HepG2 (cell line): Measurements from ENCODE around the gene VAV2. TPM values are rescaled to one million over a fixed set of nuclear protein-coding genes. Genes with fewer than 3 reads are reported as not detected.
A peak's percentile ranks its signal among the peaks of the same experiment; 100 is the strongest.

Experiments used
- FOXA3 ChIP-seq: IDR thresholded peaks from 2 replicates; pipeline ENCODE4 v1.6.1; 2016; ENCODE audit warnings: missing genetic modification reagents, missing compliant biosample characterization
- FOXP1 ChIP-seq, 2 experiments: fragments of 450-650 bp in 1 of 2; IDR thresholded peaks; 2 replicates each; pipeline ENCODE4 v1.6.1; 2017 to 2018; ENCODE audit warnings: antibody characterized with exemption in 1 of 2
- HOXA3 ChIP-seq: sonication (generic); formaldehyde crosslinking; IDR thresholded peaks from 2 replicates; pipeline ENCODE4 v1.5.0; 2020; ENCODE audit warnings: missing genetic modification reagents
- IKZF5 ChIP-seq: IDR thresholded peaks from 2 replicates; pipeline ENCODE4 v1.6.1; 2018; ENCODE audit warnings: missing genetic modification reagents, mild to moderate bottlenecking, missing compliant biosample characterization
- SIN3B ChIP-seq: fragments of 150-350 bp; IDR thresholded peaks from 2 replicates; pipeline ENCODE4 v1.6.1; 2014; ENCODE audit warnings: low read length
- THYN1 ChIP-seq: sonication (generic); formaldehyde crosslinking; IDR thresholded peaks from 2 replicates; pipeline ENCODE4 v1.8.1; 2023; ENCODE audit warnings: low read depth, mild to moderate bottlenecking, moderate library complexity, missing genetic modification reagents, borderline replicate concordance
- ZMYM2 ChIP-seq: sonication (generic); formaldehyde crosslinking; IDR thresholded peaks from 2 replicates; pipeline ENCODE4 v1.8.0; 2022; ENCODE audit warnings: mild to moderate bottlenecking, missing genetic modification reagents
- ZNF383 ChIP-seq: sonication (generic); formaldehyde crosslinking; IDR thresholded peaks from 2 replicates; pipeline ENCODE4 v1.4.0; 2020; ENCODE audit warnings: missing genetic modification reagents, mild to moderate bottlenecking, borderline replicate concordance
- ZNF670 ChIP-seq: sonication (generic); formaldehyde crosslinking; IDR thresholded peaks from 2 replicates; pipeline ENCODE4 v1.8.0; 2022; ENCODE audit warnings: mild to moderate bottlenecking, missing genetic modification reagents, borderline replicate concordance
- ZNF839 ChIP-seq: sonication (generic); formaldehyde crosslinking; IDR thresholded peaks from 2 replicates; pipeline ENCODE4 v1.4.0; 2020; ENCODE audit warnings: missing genetic modification reagents, mild to moderate bottlenecking, borderline replicate concordance
- polyA plus RNA-seq, 8 experiments: library from polyadenylated mRNA; depleted of rRNA in 3 of 8; stranded (reverse) in 7 of 8; unstranded in 1 of 8; fragments of >200 nt; fragmentation: Illumina TruSeq in 4 of 8; extraction: Trizol in 4 of 8; gene quantifications; 2 replicates each; pipeline versions ENCODE4 v1.2.1 to v1.2.3, GENCODE V29; 2011 to 2016; ENCODE audit warnings: low read depth in 4 of 8, missing spikeins in 1 of 8, mixed read lengths in 1 of 8; ENCODE audit not compliant: insufficient read depth in 1 of 8
- total RNA-seq, 5 experiments: library from RNA; depleted of rRNA; stranded (reverse); fragments of >200 nt; fragmentation: Illumina TruSeq; extraction: Trizol; gene quantifications; 2 replicates each; pipeline ENCODE4 v1.2.3, GENCODE V29; 2016; ENCODE audit warnings: low read depth in 1 of 5
- TF ChIP-seq, protein P1 (sequence below): sonication (generic); formaldehyde crosslinking; IDR thresholded peaks from 2 replicates; pipeline ENCODE4 v1.4.0; 2020; ENCODE audit warnings: mild to moderate bottlenecking, missing genetic modification reagents, borderline replicate concordance
- TF ChIP-seq, protein P2 (sequence below): sonication (generic); formaldehyde crosslinking; conservative IDR thresholded peaks from 2 replicates; pipeline ENCODE4 v1.4.0; 2020; ENCODE audit warnings: mild to moderate bottlenecking, missing genetic modification reagents, moderate library complexity
- TF ChIP-seq, protein P3 (sequence below): sonication (generic); formaldehyde crosslinking; IDR thresholded peaks from 2 replicates; pipeline ENCODE4 v1.5.1; 2020; ENCODE audit warnings: mild to moderate bottlenecking, missing genetic modification reagents, moderate library complexity

The VAV2 gene
- total and polyA plus RNA-seq, 2 of the 13 experiments (the other 11 are each of a cell fraction or from before 2014, with no cell fraction given): 22.5 to 22.9 TPM

DNA sequence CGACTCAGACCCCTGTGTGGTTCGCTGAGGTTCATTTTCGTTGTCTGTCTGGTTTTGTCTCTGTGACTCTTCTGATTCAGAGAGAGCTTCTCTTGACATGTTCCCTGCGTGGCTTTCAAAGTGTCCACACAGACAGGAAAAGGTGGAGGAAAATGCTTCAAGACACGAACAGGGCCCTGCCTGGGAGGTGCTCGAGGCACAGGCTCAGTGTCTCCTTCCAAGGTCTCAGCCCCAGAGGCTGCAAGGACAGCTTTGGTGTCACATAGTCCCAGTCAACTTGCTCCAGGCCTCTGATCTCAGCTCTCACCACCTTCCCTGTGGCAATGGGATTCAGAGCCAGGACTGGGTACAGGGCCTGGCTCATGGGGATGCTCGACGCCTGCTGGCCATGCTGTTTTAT lies 202.3 kb downstream of the VAV2 start (continued):
- no peak for TF ChIP-seq SIN3B
- 0 out of 2 replicates have a peak, but pooled peaks have one; percentile 53 for TF ChIP-seq ZNF839 (CRISPR knock-in tag)
- TF ChIP-seq ZNF670 (CRISPR knock-in tag): no peak
- TF ChIP-seq THYN1 (CRISPR knock-in tag): no peak
- TF ChIP-seq HOXA3 (CRISPR knock-in tag): 0 out of 2 replicates have a peak, but pooled peaks have one; percentile 3
- TF ChIP-seq ZMYM2 (CRISPR knock-in tag): no peak
- TF ChIP-seq, protein P1, sequence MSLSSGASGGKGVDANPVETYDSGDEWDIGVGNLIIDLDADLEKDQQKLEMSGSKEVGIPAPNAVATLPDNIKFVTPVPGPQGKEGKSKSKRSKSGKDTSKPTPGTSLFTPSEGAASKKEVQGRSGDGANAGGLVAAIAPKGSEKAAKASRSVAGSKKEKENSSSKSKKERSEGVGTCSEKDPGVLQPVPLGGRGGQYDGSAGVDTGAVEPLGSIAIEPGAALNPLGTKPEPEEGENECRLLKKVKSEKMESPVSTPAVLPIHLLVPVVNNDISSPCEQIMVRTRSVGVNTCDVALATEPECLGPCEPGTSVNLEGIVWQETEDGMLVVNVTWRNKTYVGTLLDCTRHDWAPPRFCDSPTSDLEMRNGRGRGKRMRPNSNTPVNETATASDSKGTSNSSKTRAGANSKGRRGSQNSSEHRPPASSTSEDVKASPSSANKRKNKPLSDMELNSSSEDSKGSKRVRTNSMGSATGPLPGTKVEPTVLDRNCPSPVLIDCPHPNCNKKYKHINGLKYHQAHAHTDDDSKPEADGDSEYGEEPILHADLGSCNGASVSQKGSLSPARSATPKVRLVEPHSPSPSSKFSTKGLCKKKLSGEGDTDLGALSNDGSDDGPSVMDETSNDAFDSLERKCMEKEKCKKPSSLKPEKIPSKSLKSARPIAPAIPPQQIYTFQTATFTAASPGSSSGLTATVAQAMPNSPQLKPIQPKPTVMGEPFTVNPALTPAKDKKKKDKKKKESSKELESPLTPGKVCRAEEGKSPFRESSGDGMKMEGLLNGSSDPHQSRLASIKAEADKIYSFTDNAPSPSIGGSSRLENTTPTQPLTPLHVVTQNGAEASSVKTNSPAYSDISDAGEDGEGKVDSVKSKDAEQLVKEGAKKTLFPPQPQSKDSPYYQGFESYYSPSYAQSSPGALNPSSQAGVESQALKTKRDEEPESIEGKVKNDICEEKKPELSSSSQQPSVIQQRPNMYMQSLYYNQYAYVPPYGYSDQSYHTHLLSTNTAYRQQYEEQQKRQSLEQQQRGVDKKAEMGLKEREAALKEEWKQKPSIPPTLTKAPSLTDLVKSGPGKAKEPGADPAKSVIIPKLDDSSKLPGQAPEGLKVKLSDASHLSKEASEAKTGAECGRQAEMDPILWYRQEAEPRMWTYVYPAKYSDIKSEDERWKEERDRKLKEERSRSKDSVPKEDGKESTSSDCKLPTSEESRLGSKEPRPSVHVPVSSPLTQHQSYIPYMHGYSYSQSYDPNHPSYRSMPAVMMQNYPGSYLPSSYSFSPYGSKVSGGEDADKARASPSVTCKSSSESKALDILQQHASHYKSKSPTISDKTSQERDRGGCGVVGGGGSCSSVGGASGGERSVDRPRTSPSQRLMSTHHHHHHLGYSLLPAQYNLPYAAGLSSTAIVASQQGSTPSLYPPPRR (CRISPR knock-in tag): 0 out of 2 replicates have a peak, but pooled peaks have one; percentile 2
- TF ChIP-seq IKZF5: 0 out of 2 replicates have a peak, but pooled peaks have one; percentile 6
- no peak for TF ChIP-seq ZNF383 (CRISPR knock-in tag)
- TF ChIP-seq, protein P2, sequence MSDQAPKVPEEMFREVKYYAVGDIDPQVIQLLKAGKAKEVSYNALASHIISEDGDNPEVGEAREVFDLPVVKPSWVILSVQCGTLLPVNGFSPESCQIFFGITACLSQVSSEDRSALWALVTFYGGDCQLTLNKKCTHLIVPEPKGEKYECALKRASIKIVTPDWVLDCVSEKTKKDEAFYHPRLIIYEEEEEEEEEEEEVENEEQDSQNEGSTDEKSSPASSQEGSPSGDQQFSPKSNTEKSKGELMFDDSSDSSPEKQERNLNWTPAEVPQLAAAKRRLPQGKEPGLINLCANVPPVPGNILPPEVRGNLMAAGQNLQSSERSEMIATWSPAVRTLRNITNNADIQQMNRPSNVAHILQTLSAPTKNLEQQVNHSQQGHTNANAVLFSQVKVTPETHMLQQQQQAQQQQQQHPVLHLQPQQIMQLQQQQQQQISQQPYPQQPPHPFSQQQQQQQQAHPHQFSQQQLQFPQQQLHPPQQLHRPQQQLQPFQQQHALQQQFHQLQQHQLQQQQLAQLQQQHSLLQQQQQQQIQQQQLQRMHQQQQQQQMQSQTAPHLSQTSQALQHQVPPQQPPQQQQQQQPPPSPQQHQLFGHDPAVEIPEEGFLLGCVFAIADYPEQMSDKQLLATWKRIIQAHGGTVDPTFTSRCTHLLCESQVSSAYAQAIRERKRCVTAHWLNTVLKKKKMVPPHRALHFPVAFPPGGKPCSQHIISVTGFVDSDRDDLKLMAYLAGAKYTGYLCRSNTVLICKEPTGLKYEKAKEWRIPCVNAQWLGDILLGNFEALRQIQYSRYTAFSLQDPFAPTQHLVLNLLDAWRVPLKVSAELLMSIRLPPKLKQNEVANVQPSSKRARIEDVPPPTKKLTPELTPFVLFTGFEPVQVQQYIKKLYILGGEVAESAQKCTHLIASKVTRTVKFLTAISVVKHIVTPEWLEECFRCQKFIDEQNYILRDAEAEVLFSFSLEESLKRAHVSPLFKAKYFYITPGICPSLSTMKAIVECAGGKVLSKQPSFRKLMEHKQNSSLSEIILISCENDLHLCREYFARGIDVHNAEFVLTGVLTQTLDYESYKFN (CRISPR knock-in tag): 0 out of 2 replicates have a peak, but pooled peaks have one; percentile 6
- TF ChIP-seq, protein P3, sequence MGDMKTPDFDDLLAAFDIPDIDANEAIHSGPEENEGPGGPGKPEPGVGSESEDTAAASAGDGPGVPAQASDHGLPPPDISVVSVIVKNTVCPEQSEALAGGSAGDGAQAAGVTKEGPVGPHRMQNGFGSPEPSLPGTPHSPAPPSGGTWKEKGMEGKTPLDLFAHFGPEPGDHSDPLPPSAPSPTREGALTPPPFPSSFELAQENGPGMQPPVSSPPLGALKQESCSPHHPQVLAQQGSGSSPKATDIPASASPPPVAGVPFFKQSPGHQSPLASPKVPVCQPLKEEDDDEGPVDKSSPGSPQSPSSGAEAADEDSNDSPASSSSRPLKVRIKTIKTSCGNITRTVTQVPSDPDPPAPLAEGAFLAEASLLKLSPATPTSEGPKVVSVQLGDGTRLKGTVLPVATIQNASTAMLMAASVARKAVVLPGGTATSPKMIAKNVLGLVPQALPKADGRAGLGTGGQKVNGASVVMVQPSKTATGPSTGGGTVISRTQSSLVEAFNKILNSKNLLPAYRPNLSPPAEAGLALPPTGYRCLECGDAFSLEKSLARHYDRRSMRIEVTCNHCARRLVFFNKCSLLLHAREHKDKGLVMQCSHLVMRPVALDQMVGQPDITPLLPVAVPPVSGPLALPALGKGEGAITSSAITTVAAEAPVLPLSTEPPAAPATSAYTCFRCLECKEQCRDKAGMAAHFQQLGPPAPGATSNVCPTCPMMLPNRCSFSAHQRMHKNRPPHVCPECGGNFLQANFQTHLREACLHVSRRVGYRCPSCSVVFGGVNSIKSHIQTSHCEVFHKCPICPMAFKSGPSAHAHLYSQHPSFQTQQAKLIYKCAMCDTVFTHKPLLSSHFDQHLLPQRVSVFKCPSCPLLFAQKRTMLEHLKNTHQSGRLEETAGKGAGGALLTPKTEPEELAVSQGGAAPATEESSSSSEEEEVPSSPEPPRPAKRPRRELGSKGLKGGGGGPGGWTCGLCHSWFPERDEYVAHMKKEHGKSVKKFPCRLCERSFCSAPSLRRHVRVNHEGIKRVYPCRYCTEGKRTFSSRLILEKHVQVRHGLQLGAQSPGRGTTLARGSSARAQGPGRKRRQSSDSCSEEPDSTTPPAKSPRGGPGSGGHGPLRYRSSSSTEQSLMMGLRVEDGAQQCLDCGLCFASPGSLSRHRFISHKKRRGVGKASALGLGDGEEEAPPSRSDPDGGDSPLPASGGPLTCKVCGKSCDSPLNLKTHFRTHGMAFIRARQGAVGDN (CRISPR knock-in tag): peak; percentile 51; the same call in 1 of the 2 replicates
- peak; percentile 3; the same call in 1 of the 2 replicates for TF ChIP-seq FOXA3 (CRISPR knock-in tag)
- TF ChIP-seq FOXP1 (IDR thresholded peaks at IDR 0.05): no peak
- no peak for TF ChIP-seq FOXP1 (CRISPR knock-in tag; IDR thresholded peaks at IDR 0.05)
